H1 (cell line): ENCODE results near the gene CACNA1A. TPM values are rescaled to one million over a fixed set of nuclear protein-coding genes. Genes with fewer than 3 reads are reported as not detected.

Experiments used
- CTCF ChIA-PET: fragments of 300-600 bp; sonication (Branson Sonifier 250); formaldehyde crosslinking; loops from one replicate; lab custom pipeline; 2021; ENCODE audit not compliant: partially characterized antibody; lab: Charles Lee
- POLR2A ChIA-PET: fragments of 300-600 bp; sonication (Branson Sonifier 250); formaldehyde crosslinking; loops from one replicate; lab custom pipeline; 2021; ENCODE audit warnings: inconsistent platforms; ENCODE audit not compliant: partially characterized antibody; lab: Charles Lee
- DNase-seq, 2 experiments: peaks; one replicate each; pipeline versions ENCODE4 v3.0.0 to v3.0.0-alpha.2; 2010 to 2022; ENCODE audit warnings: low spot score in 2 of 2, low read depth in 1 of 2, mixed read lengths in 1 of 2
- FAIRE-seq: peaks from 2 replicates; lab custom pipeline; 2011; peaks lifted over from hg19 to GRCh38; lab: Jason Lieb, UNC
- H2AFZ ChIP-seq: 2 replicates; pipeline ENCODE4 v1.8.1; 2012; ENCODE audit warnings: low read length, inconsistent platforms
- H2AK5ac ChIP-seq: 2 replicates; pipeline ENCODE4 v1.6.1; 2013; ENCODE audit warnings: low read depth, low read length
- H2BK120ac ChIP-seq: replicated peaks from 2 replicates; pipeline ENCODE3; 2013; ENCODE audit warnings: low read depth, low read length, inconsistent platforms
- H2BK12ac ChIP-seq: 2 replicates; pipeline ENCODE4 v1.6.1; 2013; ENCODE audit warnings: low read depth, low read length
- H2BK15ac ChIP-seq: 2 replicates; pipeline ENCODE4 v1.6.1; 2013; ENCODE audit warnings: low read length
- H2BK20ac ChIP-seq: 2 replicates; pipeline ENCODE4 v1.6.1; 2013; ENCODE audit warnings: low read length
- H2BK5ac ChIP-seq: 2 replicates; pipeline ENCODE4 v1.6.1; 2013; ENCODE audit warnings: low read depth, low read length
- H3K14ac ChIP-seq: 2 replicates; pipeline ENCODE4 v1.6.1; 2013; ENCODE audit warnings: inconsistent platforms; ENCODE audit not compliant: insufficient read length
- H3K18ac ChIP-seq: 2 replicates; pipeline ENCODE4 v1.6.1; 2013; ENCODE audit warnings: low read length; ENCODE audit errors: extremely low read depth
- H3K23ac ChIP-seq: 2 replicates; pipeline ENCODE4 v1.6.1; 2013; ENCODE audit warnings: inconsistent platforms; ENCODE audit not compliant: insufficient read length
- H3K23me2 ChIP-seq: 2 replicates; pipeline ENCODE4 v1.6.1; 2013; ENCODE audit warnings: low read depth, low read length
- H3K27ac ChIP-seq: 2 replicates; pipeline ENCODE4 v1.6.1; 2011; ENCODE audit warnings: low read depth, low read length, inconsistent platforms
- H3K27me3 ChIP-seq, 4 experiments: replicated peaks in 1 of 4; 1 replicate in 1 of 4; 2 replicates in 3 of 4; pipeline versions ENCODE4 v1.6.1 to v1.8.1; 2011 to 2013; ENCODE audit warnings: low read length in 3 of 4, mild to moderate bottlenecking in 3 of 4, inconsistent platforms in 2 of 4, mixed read lengths in 2 of 4, moderate library complexity in 1 of 4; ENCODE audit not compliant: control insufficient read depth in 3 of 4, insufficient read depth in 3 of 4; ENCODE audit errors: extremely low read depth in 1 of 4
- H3K36me3 ChIP-seq, 4 experiments: 2 replicates each; pipeline versions ENCODE4 v1.6.1 to v1.8.1; 2011 to 2013; ENCODE audit warnings: mild to moderate bottlenecking in 4 of 4, low read length in 3 of 4, moderate library complexity in 2 of 4, control low read depth in 1 of 4, inconsistent platforms in 1 of 4; ENCODE audit not compliant: insufficient read depth in 4 of 4, control insufficient read depth in 2 of 4
- H3K4ac ChIP-seq: replicated peaks from 2 replicates; pipeline ENCODE3; 2013; ENCODE audit warnings: low read length, low read depth, mixed read lengths, inconsistent platforms; ENCODE audit not compliant: insufficient read length
- H3K4me1 ChIP-seq, 4 experiments: replicated peaks in 1 of 4; 1 replicate in 1 of 4; 2 replicates in 3 of 4; pipeline versions ENCODE4 v1.6.1 to v1.8.1; 2011 to 2013; ENCODE audit warnings: low read length in 3 of 4, inconsistent platforms in 2 of 4, mixed read lengths in 1 of 4; ENCODE audit not compliant: insufficient read depth in 4 of 4, control insufficient read depth in 3 of 4
- H3K4me2 ChIP-seq, 2 experiments: 2 replicates each; pipeline versions ENCODE4 v1.6.1 to v1.8.1; 2011 to 2013; ENCODE audit warnings: low read depth in 2 of 2, low read length in 2 of 2, control low read depth in 1 of 2, inconsistent platforms in 1 of 2, mild to moderate bottlenecking in 1 of 2; ENCODE audit not compliant: insufficient read depth in 1 of 2
- H3K4me3 ChIP-seq, 4 experiments: fragments of 200-600, 300-600 bp in 1 of 4; sonication (generic), shearing (Covaris generic), sonication (Bioruptor Twin) in 1 of 4; 2 replicates each; pipeline versions ENCODE4 v1.5.1 to v1.8.1; 2011 to 2016; ENCODE audit warnings: low read length in 4 of 4, low read depth in 3 of 4, control low read depth in 2 of 4, inconsistent platforms in 2 of 4, mild to moderate bottlenecking in 2 of 4, mixed read lengths in 1 of 4, moderate library complexity in 1 of 4; ENCODE audit not compliant: insufficient read depth in 2 of 4; ENCODE audit errors: extremely low read depth in 1 of 4
- H3K56ac ChIP-seq: replicated peaks from 2 replicates; pipeline ENCODE3; 2013; ENCODE audit warnings: low read depth, mild to moderate bottlenecking, mixed read lengths, low read length, inconsistent platforms; ENCODE audit not compliant: insufficient read length
- H3K79me1 ChIP-seq: 2 replicates; pipeline ENCODE4 v1.6.1; 2013; ENCODE audit warnings: low read depth, low read length, control low read depth
- H3K79me2 ChIP-seq, 2 experiments: 2 replicates each; pipeline versions ENCODE4 v1.6.1 to v1.8.1; 2012 to 2013; ENCODE audit warnings: low read length in 2 of 2, mild to moderate bottlenecking in 2 of 2, inconsistent platforms in 1 of 2; ENCODE audit not compliant: insufficient read depth in 2 of 2, control insufficient read depth in 1 of 2
- H3K9ac ChIP-seq, 4 experiments: replicated peaks in 1 of 4; 1 replicate in 1 of 4; 2 replicates in 3 of 4; pipeline versions ENCODE4 v1.6.1 to v1.8.1; 2011 to 2013; ENCODE audit warnings: low read depth in 3 of 4, low read length in 3 of 4, control low read depth in 2 of 4, mild to moderate bottlenecking in 2 of 4, moderate library complexity in 2 of 4, inconsistent platforms in 1 of 4; ENCODE audit errors: extremely low read depth in 1 of 4
- H3K9me3 ChIP-seq, 2 experiments: 2 replicates each; pipeline versions ENCODE4 v1.6.1 to v1.8.1; 2012 to 2013; ENCODE audit warnings: mild to moderate bottlenecking in 2 of 2, moderate library complexity in 2 of 2, control low read depth in 1 of 2, inconsistent platforms in 1 of 2, low read depth in 1 of 2, low read length in 1 of 2, mixed read lengths in 1 of 2; ENCODE audit not compliant: insufficient read depth in 2 of 2
- H4K20me1 ChIP-seq, 2 experiments: replicated peaks in 1 of 2; 2 replicates each; pipeline versions ENCODE3 to v1.8.1; 2011 to 2013; ENCODE audit warnings: inconsistent platforms in 2 of 2, low read length in 2 of 2, mild to moderate bottlenecking in 1 of 2; ENCODE audit not compliant: insufficient read depth in 2 of 2, control insufficient read depth in 1 of 2
- H4K5ac ChIP-seq: 2 replicates; pipeline ENCODE4 v1.6.1; 2013; ENCODE audit warnings: low read length, low read depth, mixed read lengths, inconsistent platforms; ENCODE audit not compliant: insufficient read length
- H4K8ac ChIP-seq: 2 replicates; pipeline ENCODE4 v1.8.0; 2013; ENCODE audit warnings: mild to moderate bottlenecking, moderate library complexity, low read length, inconsistent platforms; ENCODE audit not compliant: insufficient read depth; ENCODE audit errors: extremely low read depth
- H4K91ac ChIP-seq: replicated peaks from 2 replicates; pipeline ENCODE3; 2013; ENCODE audit warnings: low read length, mixed read lengths, inconsistent platforms; ENCODE audit not compliant: insufficient read length
- WGBS, 2 experiments: shearing (Covaris generic) in 1 of 2; methylation state at CpG; one replicate each; pipeline versions ENCODE4 v1.1.6 to v1.1.7; 2013 to 2015; ENCODE audit warnings: low lambda C conversion rate in 2 of 2, mixed read lengths in 2 of 2, inconsistent platforms in 1 of 2, low coverage in 1 of 2, missing lambda C conversion rate in 1 of 2; ENCODE audit not compliant: insufficient replicate concordance in 2 of 2, insufficient coverage in 1 of 2, insufficient read length in 1 of 2; ENCODE audit errors: extremely low coverage in 1 of 2, missing lambda C conversion rate in 1 of 2; 5-methylcytosine and 5-hydroxymethylcytosine counted together
- polyA plus RNA-seq, 7 experiments: library from polyadenylated mRNA; depleted of rRNA in 3 of 7; stranded (reverse) in 5 of 7; unstranded in 2 of 7; fragments of >200 nt in 5 of 7; fragments of 200-250 nt in 2 of 7; gene quantifications; 1 replicate in 5 of 7; 2 replicates in 1 of 7; 4 replicates in 1 of 7; pipeline versions ENCODE4 v1.2.1 to v1.2.3, GENCODE V29; 2011 to 2013; ENCODE audit warnings: missing spikeins in 2 of 7, mixed read lengths in 2 of 7
- total RNA-seq: library from RNA; stranded (reverse); fragmentation: NEBNext Ultra II Directional; extraction: Animal tissue kit (Norgen Biotek cat#: 25700); gene quantifications from 2 replicates; pipeline ENCODE4 v1.2.1, GENCODE V29; 2021
- TF ChIP-seq, protein P1 (sequence below): IDR thresholded peaks from 2 replicates; pipeline ENCODE4 v1.6.1; 2012; ENCODE audit warnings: low read length, inconsistent platforms

Gene CACNA1A
- total and polyA plus RNA-seq, 2 of the 8 experiments (the other 6 are each of a cell fraction or from before 2014, with no cell fraction given), result 10.7 to 25.3 TPM

- Histone ChIP-seq H2BK5ac (no peak overlapping the region), H3K79me2 (no peaks in the 10 kb centered on the region), H3K23ac (no peak overlapping the region), H4K5ac (no peak overlapping the region), H3K4me1 (no peaks in the 10 kb centered on the region), H3K36me3 (peaks cover 2 to 10% (median 5%) of the 10 kb centered on the region in 4 experiments; a peak in 7 of 8 replicates), H3K56ac (no peak overlapping the region), H3K4me3 (no peak overlapping the region), H4K8ac (no peak overlapping the region), H3K14ac (no peak overlapping the region), H3K4me2 (no peak overlapping the region), H3K9me3 (peaks cover 4 to 7% of the 10 kb centered on the region in 2 experiments; a peak in 2 of 4 replicates), H2BK15ac (no peak overlapping the region), H2AFZ (no peak overlapping the region), H3K18ac (no peak overlapping the region), H2BK120ac (no peak overlapping the region), H3K23me2 (no peaks in the 10 kb centered on the region), H2BK20ac (no peak overlapping the region), H2AK5ac (no peak overlapping the region), H3K4ac (no peak overlapping the region), H3K79me1 (no peaks in the 10 kb centered on the region), H4K91ac (no peak overlapping the region), H3K27ac (no peak overlapping the region), H3K27me3 (no peaks in the 10 kb centered on the region), H4K20me1 (no peaks in the 10 kb centered on the region), H2BK12ac (no peak overlapping the region), H3K9ac (no peak overlapping the region)
- TF ChIP-seq, protein P1, sequence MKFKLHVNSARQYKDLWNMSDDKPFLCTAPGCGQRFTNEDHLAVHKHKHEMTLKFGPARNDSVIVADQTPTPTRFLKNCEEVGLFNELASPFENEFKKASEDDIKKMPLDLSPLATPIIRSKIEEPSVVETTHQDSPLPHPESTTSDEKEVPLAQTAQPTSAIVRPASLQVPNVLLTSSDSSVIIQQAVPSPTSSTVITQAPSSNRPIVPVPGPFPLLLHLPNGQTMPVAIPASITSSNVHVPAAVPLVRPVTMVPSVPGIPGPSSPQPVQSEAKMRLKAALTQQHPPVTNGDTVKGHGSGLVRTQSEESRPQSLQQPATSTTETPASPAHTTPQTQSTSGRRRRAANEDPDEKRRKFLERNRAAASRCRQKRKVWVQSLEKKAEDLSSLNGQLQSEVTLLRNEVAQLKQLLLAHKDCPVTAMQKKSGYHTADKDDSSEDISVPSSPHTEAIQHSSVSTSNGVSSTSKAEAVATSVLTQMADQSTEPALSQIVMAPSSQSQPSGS, result no peak
- no peak for FAIRE-seq
- WGBS, 2 experiments, result 93% methylated on average over 2 of the region's 2 CpGs; no CpG with 5 or more reads in 1 of the 2 experiments
- DNase-seq, result no peak
- POLR2A ChIA-PET, result no interaction called here
- CTCF ChIA-PET, result interaction anchor here (0.6 to 1.0 kb wide), 2 partner anchors 13 to 27 kb away, joined by 3 read pairs; no protein-coding TSS in a partner anchor
These were observed 249.4 kb downstream of the CACNA1A start for GRCh38 chr19:13256918-13257317.
